ENCODE results near the gene SECTM1. TPM values are rescaled to one million over a fixed set of nuclear protein-coding genes. Genes with fewer than 3 reads are reported as not detected.

SECTM1 gene
- total RNA-seq, 1 donor from 2014 or later: not detected

DNA sequence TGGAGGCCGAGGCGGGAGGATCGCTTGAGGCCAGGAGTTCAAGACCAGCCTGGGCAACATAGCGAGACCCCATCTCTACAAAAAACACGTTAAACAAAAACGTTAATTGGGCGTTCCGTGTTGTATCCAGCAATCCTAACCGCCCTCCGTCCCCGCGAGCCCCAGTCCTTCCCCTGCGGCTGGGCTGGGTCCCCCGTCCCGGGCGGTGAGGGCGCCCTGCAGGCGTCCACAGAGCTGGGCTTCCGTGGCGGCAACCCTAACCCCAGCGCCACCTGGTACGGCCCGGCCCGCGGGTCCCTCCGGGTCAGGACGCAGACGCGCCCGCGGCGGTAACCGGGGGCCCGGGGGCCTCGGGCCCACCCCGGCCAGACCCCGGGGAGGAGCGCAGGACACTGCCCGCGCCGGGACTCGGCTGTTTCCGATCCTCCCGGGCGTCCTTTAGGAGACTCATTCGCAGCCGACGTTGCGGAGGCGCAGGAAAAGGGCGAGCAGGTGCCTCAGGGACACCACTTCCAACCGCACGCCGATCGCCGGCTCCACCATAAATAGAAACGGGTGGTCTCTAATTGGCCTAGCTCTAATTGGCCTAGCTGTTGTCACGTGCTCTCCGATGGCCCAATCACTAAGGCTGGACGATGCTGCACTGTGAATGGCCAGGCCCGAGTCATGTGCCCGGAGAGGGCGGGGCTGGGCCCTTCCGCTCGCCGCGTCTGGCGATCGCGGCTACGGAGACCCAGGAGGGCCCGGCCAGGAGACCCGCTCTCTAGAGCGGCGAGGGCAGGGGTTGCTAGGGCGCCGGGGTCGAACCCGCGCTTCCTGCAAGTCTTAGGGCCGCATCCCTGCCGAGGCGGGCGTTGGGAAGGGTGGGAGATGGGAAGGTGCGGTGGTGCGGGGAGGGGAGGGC is 41.1 kb downstream of the SECTM1 start:
- Mint-ChIP-seq H3K27me3 (no peaks in the 10 kb centered on the region), H3K9me3 (ENCODE audit: low read depth) (no peaks in the 10 kb centered on the region), H3K27ac (peak overlapping the region; percentile 95), H3K4me3 (ENCODE audit: low read depth) (peak overlapping the region; percentile 74), H3K4me1 (ENCODE audit: low read depth) (peaks cover 32% of the 10 kb centered on the region), H3K36me3 (ENCODE audit: insufficient read depth) (no peaks in the 10 kb centered on the region)
- TF ChIP-seq, protein P1, sequence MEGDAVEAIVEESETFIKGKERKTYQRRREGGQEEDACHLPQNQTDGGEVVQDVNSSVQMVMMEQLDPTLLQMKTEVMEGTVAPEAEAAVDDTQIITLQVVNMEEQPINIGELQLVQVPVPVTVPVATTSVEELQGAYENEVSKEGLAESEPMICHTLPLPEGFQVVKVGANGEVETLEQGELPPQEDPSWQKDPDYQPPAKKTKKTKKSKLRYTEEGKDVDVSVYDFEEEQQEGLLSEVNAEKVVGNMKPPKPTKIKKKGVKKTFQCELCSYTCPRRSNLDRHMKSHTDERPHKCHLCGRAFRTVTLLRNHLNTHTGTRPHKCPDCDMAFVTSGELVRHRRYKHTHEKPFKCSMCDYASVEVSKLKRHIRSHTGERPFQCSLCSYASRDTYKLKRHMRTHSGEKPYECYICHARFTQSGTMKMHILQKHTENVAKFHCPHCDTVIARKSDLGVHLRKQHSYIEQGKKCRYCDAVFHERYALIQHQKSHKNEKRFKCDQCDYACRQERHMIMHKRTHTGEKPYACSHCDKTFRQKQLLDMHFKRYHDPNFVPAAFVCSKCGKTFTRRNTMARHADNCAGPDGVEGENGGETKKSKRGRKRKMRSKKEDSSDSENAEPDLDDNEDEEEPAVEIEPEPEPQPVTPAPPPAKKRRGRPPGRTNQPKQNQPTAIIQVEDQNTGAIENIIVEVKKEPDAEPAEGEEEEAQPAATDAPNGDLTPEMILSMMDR (IDR thresholded peaks at IDR 0.05; ENCODE audit: unreplicated experiment): no peak
- DNase-seq (ENCODE audit: low spot score, unreplicated experiment): peak; percentile 90

DNA sequence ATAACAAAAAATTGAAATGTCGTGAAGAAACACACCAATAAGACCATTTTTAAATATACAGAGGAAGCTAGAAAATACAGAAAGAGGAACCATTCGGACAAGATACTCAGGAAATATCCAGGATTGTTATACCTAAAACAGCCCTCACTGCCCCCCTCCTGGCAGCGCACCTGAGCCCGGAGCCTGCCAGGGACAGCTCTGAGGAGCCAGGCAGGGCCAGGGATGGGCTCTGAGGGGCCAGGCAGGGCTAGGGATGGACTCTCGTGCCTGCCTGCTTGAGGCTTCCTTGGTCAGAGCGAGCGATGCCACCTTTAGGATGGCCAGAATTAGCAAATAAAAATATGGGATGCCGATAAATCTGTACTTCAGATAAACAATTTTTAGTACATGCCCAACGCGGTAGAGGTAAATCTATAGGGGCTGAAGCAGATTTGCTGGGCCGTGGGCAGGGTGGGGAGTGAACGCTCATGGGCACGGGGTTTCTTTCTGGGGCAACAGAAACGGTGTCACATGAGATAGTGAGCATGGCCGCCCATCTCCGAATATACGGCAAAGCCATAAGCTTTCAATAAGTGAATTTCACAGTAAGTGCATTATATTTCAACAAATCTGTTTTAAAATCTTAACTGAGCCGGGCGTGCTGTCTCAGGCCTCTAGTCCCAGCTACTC is 41.9 kb downstream of the SECTM1 start:
- no peaks in the 10 kb centered on the region for H3K27me3 Mint-ChIP-seq
- peaks cover 32% of the 10 kb centered on the region for H3K4me1 Mint-ChIP-seq (ENCODE audit: low read depth)
- H3K27ac Mint-ChIP-seq: no peak overlapping the region
- DNase-seq (ENCODE audit: low spot score, unreplicated experiment): no peak
- TF ChIP-seq, protein P1 (IDR thresholded peaks at IDR 0.05; ENCODE audit: unreplicated experiment): no peak
- peak overlapping the region; percentile 63 for H3K4me3 Mint-ChIP-seq (ENCODE audit: low read depth)
- H3K9me3 Mint-ChIP-seq (ENCODE audit: low read depth): no peaks in the 10 kb centered on the region
- no peaks in the 10 kb centered on the region for H3K36me3 Mint-ChIP-seq (ENCODE audit: insufficient read depth)

DNA sequence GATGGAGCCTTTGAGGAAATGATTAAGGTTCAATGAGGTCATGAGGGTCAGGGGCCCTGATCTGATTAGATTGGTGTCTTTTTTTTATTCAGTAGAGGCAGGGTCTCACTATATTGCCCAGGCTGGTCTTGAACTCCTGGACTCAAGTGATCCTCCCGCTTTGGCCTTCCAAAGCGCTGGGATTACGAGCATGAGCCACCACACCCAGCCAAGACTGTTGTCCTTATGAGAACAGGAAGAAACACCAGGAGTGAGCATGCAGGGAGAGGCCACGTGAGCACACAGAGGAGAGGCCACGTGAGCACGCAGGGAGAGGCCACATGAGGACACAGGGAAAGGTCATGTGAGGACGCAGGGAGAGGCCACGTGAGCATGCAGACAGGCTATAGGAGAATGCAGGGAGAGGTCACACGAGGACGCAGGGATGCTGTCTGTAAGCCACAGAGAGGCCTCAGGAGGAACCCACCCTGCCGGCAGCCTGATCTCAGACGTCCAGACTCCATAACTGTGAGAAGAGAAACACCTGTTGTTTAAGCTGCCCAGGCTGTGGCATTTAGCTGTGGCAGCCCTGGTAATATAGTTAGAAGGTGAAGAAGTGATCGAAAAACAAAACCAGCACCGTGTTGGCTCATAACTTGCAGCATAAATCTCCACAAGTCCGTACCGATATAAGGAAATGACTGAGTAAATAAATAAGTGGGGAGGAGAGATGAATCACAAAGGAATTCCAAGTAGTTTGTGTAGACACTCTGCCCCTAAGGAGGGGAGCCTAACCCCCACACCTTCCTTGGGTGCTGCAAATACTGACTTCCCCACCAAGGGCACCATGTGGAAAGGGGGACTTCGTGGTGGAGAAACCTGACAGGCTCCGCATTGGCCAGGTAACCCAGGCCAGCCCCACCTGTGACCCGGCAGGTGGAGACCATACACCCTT is 45.4 kb downstream of the SECTM1 start:
- DNase-seq (ENCODE audit: low spot score, unreplicated experiment): no peak
- Mint-ChIP-seq H3K36me3 (ENCODE audit: insufficient read depth) (no peaks in the 10 kb centered on the region), H3K4me1 (ENCODE audit: low read depth) (peaks cover 12% of the 10 kb centered on the region), H3K4me3 (ENCODE audit: low read depth) (no peak overlapping the region), H3K9me3 (ENCODE audit: low read depth) (no peaks in the 10 kb centered on the region), H3K27ac (peak overlapping the region; percentile 37), H3K27me3 (peaks cover 11% of the 10 kb centered on the region)
- TF ChIP-seq, protein P1 (IDR thresholded peaks at IDR 0.05; ENCODE audit: unreplicated experiment): no peak

DNA sequence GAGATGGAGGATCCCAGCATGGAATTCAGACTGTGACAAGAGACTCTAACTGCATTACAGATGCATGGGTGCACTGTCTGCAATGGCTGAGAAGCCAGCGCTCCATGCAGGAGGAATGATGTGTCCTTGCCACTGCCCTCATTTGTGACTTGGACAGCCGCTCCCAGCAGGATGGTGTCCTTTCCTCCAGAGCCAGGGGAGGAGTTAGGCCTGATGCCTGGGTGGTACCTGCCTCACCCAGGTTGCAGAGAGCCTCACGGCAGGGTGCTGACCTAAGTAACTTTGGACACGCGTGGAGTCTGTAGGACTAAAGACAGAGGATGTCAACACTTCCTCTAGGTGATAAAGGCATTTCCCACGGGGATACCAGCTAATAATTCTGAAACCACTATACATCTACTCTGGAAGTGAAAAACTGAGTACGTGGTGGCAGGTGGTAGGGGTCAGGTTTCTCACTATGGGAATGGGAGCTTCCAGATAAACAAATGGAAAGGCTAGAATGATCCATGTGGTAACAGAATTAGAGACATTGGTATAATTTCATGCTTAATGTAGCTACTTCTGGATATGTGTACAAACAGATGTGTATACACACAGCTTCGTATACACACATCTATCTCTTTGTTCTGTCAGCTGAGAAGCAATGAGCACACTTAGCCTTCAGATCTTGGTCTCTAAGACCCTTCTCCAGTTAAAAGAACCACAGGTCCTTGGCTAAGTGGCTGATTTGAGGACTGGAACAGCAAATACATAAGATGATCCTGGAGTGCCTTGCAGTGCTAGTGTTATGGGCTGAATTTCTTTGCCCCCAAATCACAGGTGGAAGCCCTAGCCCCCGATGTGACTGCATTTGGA is 46.3 kb downstream of the SECTM1 start:
- no peaks in the 10 kb centered on the region for H3K9me3 Mint-ChIP-seq (ENCODE audit: low read depth)

More for the DNA sequence above, 46.3 kb downstream of the SECTM1 start:
- Mint-ChIP-seq H3K27me3 (peaks cover 11% of the 10 kb centered on the region), H3K4me3 (ENCODE audit: low read depth) (no peak overlapping the region), H3K4me1 (ENCODE audit: low read depth) (peaks cover 12% of the 10 kb centered on the region), H3K36me3 (ENCODE audit: insufficient read depth) (no peaks in the 10 kb centered on the region), H3K27ac (peak overlapping the region; percentile 37)
- TF ChIP-seq, protein P1 (IDR thresholded peaks at IDR 0.05; ENCODE audit: unreplicated experiment): no peak
- no peak for DNase-seq (ENCODE audit: low spot score, unreplicated experiment)
